ENCODE measurements around the gene URB1. TPM values are rescaled to one million over a fixed set of nuclear protein-coding genes. Genes with fewer than 3 reads are reported as not detected.
A peak's percentile ranks its signal among the peaks of the same experiment; 100 is the strongest.

The URB1 gene
- total and polyA plus RNA-seq, 2 donors = 9.2 to 14.5 TPM

DNA sequence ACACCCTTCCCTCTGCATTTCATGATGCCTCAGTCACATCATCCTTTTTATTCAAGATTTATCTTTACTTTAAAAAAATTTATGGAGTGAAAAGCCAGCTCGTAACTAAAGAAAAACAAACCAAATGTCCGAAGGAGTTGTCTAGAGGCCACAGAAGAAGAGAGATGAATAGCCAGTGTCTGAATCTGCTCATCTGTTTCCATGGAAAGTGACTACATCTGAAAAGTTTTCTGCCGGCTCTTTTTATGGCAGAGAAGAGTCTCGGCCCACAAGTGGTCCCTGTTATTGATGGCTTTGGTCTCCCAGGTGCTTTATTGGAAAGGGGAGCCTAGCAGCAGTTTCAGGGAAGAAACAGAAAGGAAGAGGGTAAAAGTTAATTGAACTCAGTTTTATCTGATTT, 25.3 kb upstream of the URB1 start:
- Histone ChIP-seq H3K36me3 (ENCODE audit: insufficient read depth) (no peaks in the 10 kb centered on the region), H3K27ac (ENCODE audit: low read depth) (no peak overlapping the region), H3K4me1 (ENCODE audit: insufficient read depth) (no peaks in the 10 kb centered on the region), H3K4me3 (ENCODE audit: low read depth, low read length) (no peak overlapping the region)
- no peak for DNase-seq (ENCODE audit: extremely low spot score)
- 57% methylated on average over 4 of the region's 4 CpGs for WGBS

DNA sequence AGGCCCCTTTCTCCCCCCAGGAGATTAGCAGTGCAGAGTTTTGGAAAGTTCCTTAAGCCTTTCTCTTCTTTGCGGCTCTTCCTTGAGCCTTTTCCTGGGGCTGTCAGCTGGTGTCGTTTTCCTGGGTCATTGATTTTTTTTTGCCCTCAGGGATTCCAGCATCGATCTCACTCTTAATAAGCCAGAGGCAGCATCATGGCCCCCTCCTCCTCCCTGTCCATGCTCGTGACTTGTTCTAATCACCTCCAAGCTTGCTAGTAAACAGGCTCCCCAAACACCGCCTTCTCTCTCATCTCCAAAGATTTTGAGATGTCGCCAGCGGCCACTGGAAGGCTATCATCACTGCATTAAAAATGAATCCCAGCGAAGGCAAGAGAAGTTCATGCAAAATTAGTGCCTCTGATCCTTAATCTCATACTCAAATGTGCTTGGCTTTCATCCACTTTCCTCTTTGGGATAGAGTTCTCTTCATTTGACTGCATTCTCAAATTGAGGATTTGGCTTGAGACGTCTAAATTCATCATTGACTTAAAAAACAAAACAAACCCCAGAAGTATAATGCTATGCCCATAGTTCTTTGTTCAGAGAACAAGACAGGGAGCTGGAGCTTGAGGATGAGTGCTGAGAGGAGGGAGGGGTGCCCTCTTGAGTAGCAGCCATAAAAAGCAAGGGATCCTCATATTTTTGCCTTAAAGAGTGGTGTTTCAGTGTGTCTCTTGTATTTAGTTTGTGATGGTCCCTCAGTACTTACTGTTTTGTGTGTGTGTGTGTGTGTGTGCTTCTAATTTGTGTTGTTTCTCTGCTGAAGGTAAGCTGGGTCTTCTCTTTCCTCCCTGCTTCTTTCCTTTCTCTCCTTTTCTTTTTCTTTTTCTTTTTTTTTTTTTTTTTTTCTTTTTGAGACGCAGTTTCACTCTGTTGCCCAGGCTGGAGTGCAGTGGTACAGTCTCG, 22.9 kb upstream of the URB1 start:
- H3K36me3 ChIP-seq (ENCODE audit: insufficient read depth) = no peaks in the 10 kb centered on the region
- peak overlapping the region; percentile 42 for H3K27ac ChIP-seq (ENCODE audit: low read depth)
- WGBS = 73% methylated on average over 11 of the region's 11 CpGs
- DNase-seq (ENCODE audit: extremely low spot score) = no peak
- H3K4me1 ChIP-seq (ENCODE audit: insufficient read depth) = peaks cover 2% of the 10 kb centered on the region
- no peak overlapping the region for H3K4me3 ChIP-seq (ENCODE audit: low read depth, low read length)

DNA sequence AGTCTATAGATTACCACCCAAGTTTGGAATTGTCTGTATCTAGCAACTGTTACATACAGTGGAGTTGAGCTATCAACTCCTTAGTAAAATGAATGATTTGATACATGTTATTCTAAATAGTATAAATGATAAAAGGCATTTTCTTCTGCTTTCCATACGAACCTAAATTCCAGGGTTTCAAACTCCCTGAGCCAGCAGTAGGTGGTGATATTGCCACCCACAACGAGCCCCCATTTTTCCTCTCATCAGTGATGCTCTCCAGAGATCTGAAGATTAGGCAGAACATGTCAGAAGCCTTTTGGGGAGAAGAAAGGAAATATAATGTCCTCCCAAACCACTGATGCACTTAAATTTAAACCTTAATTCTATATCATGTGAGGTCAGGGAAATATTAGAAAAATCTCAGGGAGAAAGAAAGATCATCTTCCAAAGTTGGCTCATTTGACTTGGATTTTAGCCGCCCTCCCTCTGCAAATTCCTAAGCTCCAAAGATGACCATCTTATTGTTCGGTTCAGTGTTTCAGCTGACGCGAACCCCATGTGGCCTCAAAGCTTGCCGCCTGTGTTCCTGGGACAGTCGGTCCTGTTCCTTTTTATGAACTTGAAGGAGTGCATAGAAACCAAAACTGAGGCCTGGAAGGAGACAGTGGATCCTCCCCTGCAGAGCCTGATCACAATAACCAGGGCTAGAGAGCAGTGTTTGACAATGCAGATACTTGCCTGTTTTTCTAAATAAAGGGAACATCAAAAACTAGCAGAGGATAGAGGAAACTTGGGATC, 22.0 kb upstream of the URB1 start:
- H3K4me3 ChIP-seq (ENCODE audit: low read depth, low read length) = peak overlapping the region; percentile 11
- H3K4me1 ChIP-seq (ENCODE audit: insufficient read depth) = peaks cover 2% of the 10 kb centered on the region
- H3K27ac ChIP-seq (ENCODE audit: low read depth) = peak overlapping the region; percentile 42
- no peaks in the 10 kb centered on the region for H3K36me3 ChIP-seq (ENCODE audit: insufficient read depth)
- DNase-seq (ENCODE audit: extremely low spot score) = no peak
- WGBS = 68% methylated on average over 8 of the region's 8 CpGs

DNA sequence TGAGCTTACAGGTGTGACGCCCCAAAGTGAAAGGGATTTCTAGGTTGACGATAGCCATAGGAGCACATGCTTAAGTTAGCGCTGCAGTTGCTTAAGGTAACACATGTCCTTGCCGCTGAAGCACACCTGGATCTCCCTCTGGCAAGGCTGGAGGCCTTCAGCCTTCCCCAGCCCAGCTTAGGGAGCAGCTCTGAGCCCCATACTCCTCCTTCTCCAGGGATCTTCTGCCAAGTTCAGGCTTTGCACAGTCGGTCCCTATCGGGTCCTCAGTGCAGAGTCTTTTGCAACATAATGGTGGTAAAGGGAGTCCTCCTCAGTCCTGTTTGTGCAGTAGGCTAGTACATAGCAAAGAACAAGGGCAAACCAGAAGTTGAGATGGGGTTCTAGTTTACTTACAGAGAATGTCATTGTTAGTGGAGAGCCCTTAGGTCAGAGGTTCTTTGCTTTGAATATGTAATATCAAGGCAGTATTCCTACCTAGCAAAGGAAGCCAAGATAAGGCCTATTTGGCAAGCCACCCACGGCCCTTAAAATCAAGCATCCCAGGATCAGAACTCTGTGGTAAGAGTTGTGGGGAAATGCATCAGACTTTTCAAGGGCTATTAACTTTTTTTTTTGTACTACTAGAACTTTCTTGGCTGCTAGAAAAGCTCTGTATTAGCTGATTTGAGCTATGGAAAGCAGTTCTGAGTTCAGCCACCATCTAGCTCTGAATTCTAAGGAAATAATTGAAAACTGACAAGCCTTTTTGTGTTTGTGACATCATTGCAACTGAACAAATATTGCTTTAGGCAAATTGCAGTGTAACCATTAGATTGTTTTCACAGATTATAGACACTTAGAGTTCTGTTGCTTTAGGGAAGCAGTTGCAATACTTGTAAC, 21.1 kb upstream of the URB1 start:
- WGBS = 49% methylated on average over 7 of the region's 7 CpGs
- DNase-seq (ENCODE audit: extremely low spot score) = no peak
- no peaks in the 10 kb centered on the region for H3K36me3 ChIP-seq (ENCODE audit: insufficient read depth)
- H3K4me1 ChIP-seq (ENCODE audit: insufficient read depth) = peaks cover 2% of the 10 kb centered on the region
- H3K4me3 ChIP-seq (ENCODE audit: low read depth, low read length) = peak overlapping the region; percentile 85
- H3K27ac ChIP-seq (ENCODE audit: low read depth) = peak overlapping the region; percentile 99

GRCh38 chr21:32413015-32413504, 20.2 kb upstream of the URB1 start:
- no peak for DNase-seq (ENCODE audit: extremely low spot score)
- Histone ChIP-seq H3K36me3 (ENCODE audit: insufficient read depth) (no peaks in the 10 kb centered on the region), H3K27ac (ENCODE audit: low read depth) (peak overlapping the region; percentile 99), H3K4me1 (ENCODE audit: insufficient read depth) (peaks cover 2% of the 10 kb centered on the region), H3K4me3 (ENCODE audit: low read depth, low read length) (peak overlapping the region; percentile 85)
- 15% methylated on average over 32 of the region's 32 CpGs for WGBS

DNA sequence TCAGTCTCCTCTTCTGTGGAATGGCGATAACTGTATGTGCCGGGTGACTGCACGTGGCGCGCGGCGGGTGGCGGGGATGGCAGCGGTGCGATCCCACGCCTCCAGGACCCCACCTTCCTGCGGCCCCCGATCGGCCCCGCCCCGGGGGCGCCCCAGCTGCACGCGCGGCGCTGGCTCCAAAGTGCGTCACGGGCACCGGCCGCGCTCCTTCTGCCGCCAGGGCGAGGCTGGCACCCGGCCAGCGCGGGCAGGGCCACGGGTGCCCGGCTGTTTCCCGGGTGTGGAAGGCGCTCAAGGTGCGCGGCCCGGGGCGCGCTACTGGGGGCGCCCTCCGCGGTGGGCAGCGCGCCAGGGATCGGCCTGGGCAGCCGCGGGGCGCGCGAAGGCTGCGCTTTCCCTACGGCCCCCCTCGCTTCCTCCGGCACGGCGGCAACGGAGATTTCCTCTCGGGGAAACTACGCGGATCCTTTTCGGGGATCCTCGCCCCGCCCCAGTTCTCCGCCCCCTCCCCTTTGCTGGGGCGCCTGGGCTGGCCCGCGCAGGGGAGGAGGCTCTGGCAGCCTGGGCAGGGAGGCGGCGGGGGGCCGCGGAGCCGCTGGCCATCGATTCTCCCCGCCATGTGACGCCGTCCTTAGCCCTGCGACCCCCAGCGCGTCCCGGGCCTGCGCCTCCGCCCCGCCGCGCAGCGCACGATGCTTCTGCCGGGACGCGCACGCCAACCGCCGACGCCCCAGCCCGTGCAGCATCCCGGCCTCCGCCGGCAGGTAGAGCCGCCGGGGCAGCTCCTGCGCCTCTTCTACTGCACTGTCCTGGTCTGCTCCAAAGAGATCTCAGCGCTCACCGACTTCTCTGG, 19.6 kb upstream of the URB1 start, which contains the start of gene EVA1C:
EVA1C (plus strand) TSS at position 545 of the 853 bp plus-strand sequence; CDS start at position 693, 148 bp downstream.
- H3K27ac ChIP-seq (ENCODE audit: low read depth) = peak within 1 kb of the TSS; percentile 99
- H3K36me3 ChIP-seq (ENCODE audit: insufficient read depth) = no peaks in the 10 kb centered on the region
- WGBS = 1% methylated on average over 103 of the region's 104 CpGs
- H3K4me1 ChIP-seq (ENCODE audit: insufficient read depth) = peaks cover 2% of the 10 kb centered on the region
- no peak for DNase-seq (ENCODE audit: extremely low spot score)
- H3K4me3 ChIP-seq (ENCODE audit: low read depth, low read length) = peak within 1 kb of the TSS; percentile 85

- no peaks in the 10 kb centered on the region for H3K36me3 ChIP-seq (ENCODE audit: insufficient read depth)
- H3K27ac ChIP-seq (ENCODE audit: low read depth) = peak overlapping the region; percentile 99
- H3K4me3 ChIP-seq (ENCODE audit: low read depth, low read length) = peak overlapping the region; percentile 85
- H3K4me1 ChIP-seq (ENCODE audit: insufficient read depth) = peaks cover 2% of the 10 kb centered on the region
- no peak for DNase-seq (ENCODE audit: extremely low spot score)
- WGBS = 2% methylated on average over 63 of the region's 63 CpGs
These were observed 18.7 kb upstream of the URB1 start for GRCh38 chr21:32411350-32412161.

DNA sequence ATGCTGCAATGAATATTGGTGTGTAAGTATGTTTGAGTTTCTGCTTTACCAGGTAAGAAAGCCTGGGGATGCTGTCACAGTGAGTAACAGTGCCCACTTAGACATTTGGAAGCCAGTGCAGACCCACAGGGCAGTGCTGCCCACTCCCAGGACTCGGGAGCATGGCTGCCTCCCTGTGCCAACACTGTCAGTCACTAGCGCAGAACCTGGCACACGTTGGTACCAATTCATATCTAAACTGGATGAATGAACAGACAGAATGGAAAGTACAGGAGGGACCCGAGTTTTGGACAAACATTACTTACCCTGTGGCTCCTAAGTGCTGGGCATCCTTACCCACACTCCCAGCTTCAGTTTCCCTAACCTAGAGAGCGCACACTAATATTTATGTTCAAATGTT, 18.1 kb upstream of the URB1 start:
- 82% methylated on average over 5 of the region's 5 CpGs for WGBS
- Histone ChIP-seq H3K4me1 (ENCODE audit: insufficient read depth) (peaks cover 2% of the 10 kb centered on the region), H3K4me3 (ENCODE audit: low read depth, low read length) (no peak overlapping the region), H3K27ac (ENCODE audit: low read depth) (peak overlapping the region; percentile 72), H3K36me3 (ENCODE audit: insufficient read depth) (no peaks in the 10 kb centered on the region)
- DNase-seq (ENCODE audit: extremely low spot score) = no peak

- WGBS = 86% methylated on average over 4 of the region's 4 CpGs
- Histone ChIP-seq H3K4me1 (ENCODE audit: insufficient read depth) (peaks cover 2% of the 10 kb centered on the region), H3K27ac (ENCODE audit: low read depth) (no peak overlapping the region), H3K4me3 (ENCODE audit: low read depth, low read length) (no peak overlapping the region), H3K36me3 (ENCODE audit: insufficient read depth) (no peaks in the 10 kb centered on the region)
- no peak for DNase-seq (ENCODE audit: extremely low spot score)
These were observed 17.5 kb upstream of the URB1 start for GRCh38 chr21:32410291-32410690.

GRCh38 chr21:32406405-32406804, 13.6 kb upstream of the URB1 start:
- WGBS = 52% methylated on average over 6 of the region's 6 CpGs
- Histone ChIP-seq H3K4me3 (ENCODE audit: low read depth, low read length) (no peak overlapping the region), H3K36me3 (ENCODE audit: insufficient read depth) (no peaks in the 10 kb centered on the region), H3K4me1 (ENCODE audit: insufficient read depth) (peaks cover 2% of the 10 kb centered on the region), H3K27ac (ENCODE audit: low read depth) (no peak overlapping the region)
- no peak for DNase-seq (ENCODE audit: extremely low spot score)

DNA sequence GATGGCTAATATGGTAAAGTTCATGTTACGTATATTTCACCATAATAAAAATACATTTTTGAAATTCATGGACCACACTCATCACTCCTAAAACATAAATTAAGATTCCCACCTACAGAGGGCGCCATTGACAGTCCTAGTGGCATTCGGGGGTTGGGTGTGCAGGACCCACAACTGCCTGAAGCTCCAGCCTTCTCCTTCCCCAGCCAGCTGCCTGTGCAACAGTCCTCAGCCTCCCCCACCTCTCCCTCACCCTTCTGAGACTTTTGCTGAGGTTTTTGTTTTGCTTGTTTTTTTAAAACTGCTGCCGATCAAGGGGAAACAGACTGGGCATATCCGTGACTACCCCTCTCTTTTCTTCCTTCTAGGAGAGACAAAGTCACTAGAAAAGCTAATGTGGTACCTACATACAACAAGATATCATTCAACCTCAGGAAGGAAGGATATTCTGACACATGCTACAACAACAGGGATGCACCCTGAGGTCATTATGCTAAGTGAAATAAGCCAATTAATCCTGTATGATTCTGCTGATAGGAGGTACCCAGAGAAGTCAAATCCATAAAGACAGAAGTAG, 10.5 kb upstream of the URB1 start:
- no peak for DNase-seq (ENCODE audit: extremely low spot score)
- no peaks in the 10 kb centered on the region for H3K36me3 ChIP-seq (ENCODE audit: insufficient read depth)
- no peaks in the 10 kb centered on the region for H3K4me1 ChIP-seq (ENCODE audit: insufficient read depth)
- no peak overlapping the region for H3K4me3 ChIP-seq (ENCODE audit: low read depth, low read length)
- 10% methylated on average over 5 of the region's 5 CpGs for WGBS
- H3K27ac ChIP-seq (ENCODE audit: low read depth) = no peak overlapping the region

Measured in urinary bladder (tissue), 4 donors.